T-helper 9 cell (primary cell): Measurements from ENCODE around the gene SCP2D1.
"Not testable (repeated sequence)": the region's sequence is repeated elsewhere in the genome, so short reads cannot be mapped to it uniquely, and the experiment has no call there.

ENCODE experiments used
- DNase-seq: peaks from one replicate; pipeline ENCODE4 v3.0.0-alpha.2; 2020
- total RNA-seq, 2 donors: gene quantifications; one replicate each; lab custom pipeline; 2026; lab: John Stamatoyannopoulos, UW

Gene SCP2D1
- total RNA-seq, result 0 reads per million in 2 donors

DNA sequence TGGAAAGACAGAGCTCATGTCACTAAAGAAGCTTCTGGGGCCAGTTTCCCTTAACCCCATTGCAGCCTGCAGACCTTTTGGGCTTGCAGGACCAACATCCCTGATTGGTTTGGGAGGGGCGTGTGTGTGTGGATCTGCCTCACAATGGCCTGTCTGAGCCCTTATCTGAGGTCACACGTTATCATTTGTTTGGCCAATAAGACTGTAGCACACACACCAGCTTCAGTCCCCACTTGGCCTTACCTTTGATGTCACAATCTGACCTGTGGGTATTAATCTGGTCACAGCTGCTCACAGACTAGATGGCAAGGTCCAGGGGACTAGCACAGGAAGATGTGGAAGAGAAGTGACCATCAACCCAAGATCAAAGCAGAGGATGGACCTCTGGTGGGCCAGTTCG, at the start of gene SCP2D1:
SCP2D1 (plus strand) TSS at position 301 of the 400 bp plus-strand sequence; CDS start at position 334, 33 bp downstream.
- no peak for DNase-seq

DNA sequence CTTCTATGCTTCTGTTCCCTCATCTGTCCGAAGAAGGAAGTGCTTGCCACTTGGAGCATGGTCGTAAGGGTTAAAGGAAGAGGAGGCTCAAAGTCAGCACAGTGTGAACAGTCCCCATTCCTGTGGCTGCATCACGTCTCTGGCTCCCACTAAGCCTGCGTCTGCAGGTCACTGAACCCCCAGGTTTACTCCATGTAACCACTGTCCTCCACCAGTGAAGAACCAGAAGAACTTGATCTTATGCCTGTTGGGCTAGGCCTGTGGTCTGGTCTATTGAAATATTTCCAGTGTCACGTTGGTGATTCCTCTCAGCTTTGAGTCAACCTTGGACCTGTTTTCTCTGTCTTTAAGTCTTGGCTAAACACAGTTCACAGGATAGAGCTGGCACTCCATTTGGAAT, 45.9 kb upstream of the SCP2D1 start:
- no peak for DNase-seq

GRCh38 chr20:18773566-18773965, 40.0 kb upstream of the SCP2D1 start:
- no peak for DNase-seq

DNA sequence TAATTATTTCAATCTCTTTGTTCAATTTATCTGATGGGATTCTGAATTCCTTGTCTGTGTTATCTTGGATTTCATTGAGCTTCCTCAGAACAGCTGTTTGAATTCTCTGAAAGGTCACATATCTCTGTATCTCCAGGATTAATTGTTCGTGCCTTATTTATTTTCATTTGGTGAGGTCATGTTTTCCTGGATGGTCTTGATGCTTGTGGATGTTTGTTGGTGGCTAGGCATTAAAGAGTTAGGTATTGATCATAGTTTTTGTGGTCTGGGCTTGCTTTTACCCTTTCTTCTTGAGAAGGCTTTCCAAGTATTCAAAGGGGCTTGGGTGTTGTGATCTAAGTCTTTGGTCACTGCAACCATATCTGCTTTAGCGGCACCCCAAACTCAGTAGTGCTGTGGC, 39.4 kb upstream of the SCP2D1 start:
- no peak for DNase-seq

GRCh38 chr20:18775633-18776032, 38.0 kb upstream of the SCP2D1 start:
- no peak for DNase-seq

- DNase-seq, result no peak
These were observed 34.7 kb upstream of the SCP2D1 start for GRCh38 chr20:18778690-18779392.

- DNase-seq, result no peak
These were observed 33.0 kb upstream of the SCP2D1 start for GRCh38 chr20:18780385-18781130.

DNA sequence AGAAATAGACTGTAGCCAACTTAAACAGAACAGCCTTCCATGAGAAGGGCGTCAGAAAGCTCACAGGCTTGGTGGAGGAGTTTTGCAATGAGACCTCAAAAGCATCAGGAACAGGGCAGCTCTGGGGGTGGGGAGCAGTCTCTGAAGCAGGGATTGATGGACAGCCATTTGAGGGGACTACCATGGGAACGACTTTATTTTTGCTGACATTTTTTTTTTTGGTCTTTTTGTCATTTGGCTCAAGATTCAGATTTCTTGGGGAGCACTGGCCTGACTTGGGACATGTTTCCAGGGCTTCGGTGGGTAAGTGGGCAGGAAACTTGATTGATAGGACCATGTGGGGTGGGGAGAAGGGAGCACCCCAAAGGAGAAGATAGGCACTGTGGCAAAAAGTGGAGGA, 32.1 kb upstream of the SCP2D1 start:
- no peak for DNase-seq

DNA sequence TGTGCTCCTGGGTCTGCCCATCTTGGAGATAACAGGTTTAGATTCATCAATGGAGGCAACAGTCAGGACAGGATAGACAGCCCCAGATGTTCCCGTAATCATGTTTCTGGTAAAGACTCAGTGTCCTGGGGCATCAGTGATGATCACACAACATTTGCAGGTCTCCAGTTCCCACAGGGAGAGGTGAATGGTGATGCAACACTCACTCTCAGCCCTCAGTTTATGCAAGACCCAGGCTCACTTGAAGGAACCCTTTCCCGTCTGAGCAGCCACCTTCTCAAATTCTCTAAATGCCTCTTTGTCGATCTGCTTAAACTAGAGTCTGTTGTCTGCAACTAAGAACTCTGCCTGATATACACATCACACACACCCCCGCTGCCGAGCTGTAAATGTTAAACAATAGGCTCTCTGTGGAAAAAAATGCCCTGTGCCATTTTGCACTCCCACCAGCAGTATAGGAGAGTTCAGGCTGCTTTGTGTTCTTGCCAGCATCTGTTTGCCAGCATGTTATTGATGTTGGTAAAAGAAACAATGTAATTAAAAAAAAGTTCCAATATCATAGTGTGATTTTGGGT, 30.1 kb upstream of the SCP2D1 start:
- DNase-seq, result no peak

DNA sequence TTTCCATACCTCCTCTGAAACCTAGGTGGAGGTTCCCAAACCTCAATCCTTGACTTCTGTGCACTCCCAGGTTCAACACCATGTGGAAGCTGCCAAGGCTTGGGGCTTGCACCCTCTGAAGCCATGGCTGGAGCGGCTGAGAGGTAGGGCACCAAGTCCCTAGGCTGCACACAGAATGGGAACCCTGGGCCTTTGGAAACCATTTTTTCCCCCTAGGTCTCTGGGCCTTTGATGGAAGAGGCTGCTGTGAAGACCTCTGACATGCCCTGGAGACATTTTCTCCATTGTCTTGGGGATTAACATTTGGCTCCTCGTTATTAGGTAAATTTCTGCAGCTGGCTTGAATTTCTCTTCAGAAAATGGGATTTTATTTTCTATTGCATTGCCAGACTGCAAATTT, 26.5 kb upstream of the SCP2D1 start:
- not testable (repeated sequence) for DNase-seq

DNA sequence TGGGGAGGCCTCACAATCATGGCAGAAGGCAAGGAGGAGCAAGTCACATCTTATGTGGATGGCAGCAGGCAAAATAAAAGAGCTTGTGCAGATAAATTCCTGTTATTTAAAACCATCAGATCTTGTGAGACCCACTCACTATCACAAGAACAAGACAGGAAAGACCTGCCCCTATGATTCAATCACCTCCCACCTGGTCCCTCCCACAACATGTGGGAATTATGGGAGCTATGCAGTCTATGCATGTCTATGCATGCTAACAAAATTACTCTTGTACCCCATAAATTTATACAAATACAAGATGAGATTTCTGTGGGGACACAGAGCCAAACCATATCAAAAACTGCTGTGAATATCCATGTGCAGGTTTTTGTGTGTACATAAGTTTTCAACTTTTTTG, 25.6 kb upstream of the SCP2D1 start:
- DNase-seq, result no peak

DNA sequence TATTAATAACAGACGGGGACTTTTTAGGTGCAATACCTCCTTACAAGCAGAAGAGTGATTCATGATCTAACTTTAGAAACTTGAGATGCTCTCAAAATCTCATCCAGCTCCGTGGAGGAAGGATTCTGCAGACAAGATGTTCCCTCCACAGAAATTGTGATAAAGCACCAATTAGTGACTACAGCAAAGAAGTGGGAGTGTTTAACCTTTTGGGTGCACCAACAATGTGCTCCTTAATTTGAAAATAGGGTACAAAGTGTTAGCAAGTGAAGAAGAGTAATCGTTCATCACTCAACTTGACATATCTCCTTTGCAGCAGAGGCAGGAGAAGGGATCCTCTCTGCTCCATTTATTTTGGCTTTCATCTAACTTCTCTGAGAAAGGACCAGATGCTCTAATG, 22.8 kb upstream of the SCP2D1 start:
- no peak for DNase-seq

DNA sequence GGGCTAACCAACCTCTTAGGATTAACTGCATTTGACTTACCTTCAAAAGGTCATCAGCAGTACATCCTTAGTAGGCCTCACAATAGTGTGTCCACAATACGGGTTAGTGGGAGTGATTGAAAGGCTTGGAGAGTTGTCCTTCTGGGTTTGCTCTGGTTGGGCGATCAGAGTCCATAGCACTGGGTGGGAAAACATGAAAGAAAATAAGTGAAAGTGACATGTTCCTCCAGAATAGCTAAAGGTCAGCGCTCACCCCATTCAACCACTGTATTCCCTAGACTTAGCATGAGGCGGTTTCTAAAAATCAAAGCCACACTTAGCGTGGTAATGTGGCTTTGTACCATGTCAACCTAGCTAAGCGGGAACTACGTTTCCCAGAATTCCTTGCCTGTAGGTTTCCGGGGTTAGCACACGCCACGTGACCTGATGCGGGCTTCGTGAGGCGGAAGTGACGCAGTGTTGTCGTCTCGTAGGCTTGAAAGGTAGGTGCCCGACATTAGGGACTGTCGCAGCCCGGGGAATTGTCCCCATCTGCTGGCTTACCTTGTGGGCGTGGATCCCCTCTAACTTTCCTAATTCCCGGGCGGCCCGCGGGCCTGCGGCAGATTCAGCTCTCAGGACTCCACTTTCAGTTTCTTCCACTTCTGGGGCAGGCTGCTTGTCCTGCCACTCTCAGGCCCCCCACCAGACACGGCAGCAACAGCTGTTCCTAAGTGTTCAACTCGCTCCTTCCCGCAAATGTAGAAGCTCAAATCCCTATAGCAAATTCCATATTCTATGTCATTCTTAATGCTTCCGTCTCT, 19.8 kb upstream of the SCP2D1 start:
- peak; percentile 77 for DNase-seq

- no peak for DNase-seq
These were observed 19.2 kb upstream of the SCP2D1 start for GRCh38 chr20:18794428-18794787.

DNA sequence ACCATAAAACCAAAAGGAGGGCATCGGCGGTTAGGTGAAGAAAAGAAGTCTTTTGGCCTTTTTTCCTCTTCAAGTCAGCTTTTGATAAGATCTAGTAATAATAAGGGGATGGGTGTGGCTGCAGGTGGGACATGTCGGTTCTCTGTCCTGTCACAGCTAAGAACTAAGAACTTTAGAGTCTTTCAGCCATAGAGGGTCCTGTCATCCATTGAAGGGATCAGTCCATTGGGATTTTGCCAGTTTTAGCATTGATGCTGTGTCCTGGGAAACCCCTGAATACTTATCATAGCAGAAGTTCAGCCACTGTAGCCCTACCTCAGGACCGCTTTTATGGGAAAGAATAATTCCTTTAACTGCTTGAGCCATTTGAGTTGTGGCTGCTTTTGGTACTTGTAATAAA, 18.2 kb upstream of the SCP2D1 start:
- no peak for DNase-seq

DNA sequence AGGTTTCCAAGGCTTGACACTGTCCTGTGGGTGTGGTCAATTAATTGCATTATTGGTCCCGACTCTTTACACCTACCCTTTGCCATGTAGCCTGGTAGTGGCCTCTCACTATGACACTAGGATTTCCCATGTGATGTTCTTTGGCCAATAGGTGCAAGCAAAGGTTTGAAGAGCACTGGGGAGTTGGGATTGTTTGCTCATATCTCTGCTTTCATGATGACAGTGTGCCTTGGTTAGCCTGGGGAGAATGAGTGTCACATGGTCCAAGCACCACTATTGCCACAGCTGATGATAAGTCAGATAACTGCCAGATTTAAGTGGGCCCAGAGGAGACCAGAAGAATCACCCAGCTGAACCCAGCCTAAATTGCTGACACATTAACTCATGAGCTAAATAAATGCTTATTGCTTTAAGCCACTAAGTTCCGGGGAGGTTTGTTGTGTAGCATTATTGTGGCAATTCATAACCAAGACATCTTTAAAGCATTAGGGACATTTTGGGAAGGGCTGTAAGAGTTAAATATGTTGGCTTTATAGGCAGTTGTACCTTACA, 17.2 kb upstream of the SCP2D1 start:
- no peak for DNase-seq

GRCh38 chr20:18801516-18801915, 12.1 kb upstream of the SCP2D1 start:
- no peak for DNase-seq

DNA sequence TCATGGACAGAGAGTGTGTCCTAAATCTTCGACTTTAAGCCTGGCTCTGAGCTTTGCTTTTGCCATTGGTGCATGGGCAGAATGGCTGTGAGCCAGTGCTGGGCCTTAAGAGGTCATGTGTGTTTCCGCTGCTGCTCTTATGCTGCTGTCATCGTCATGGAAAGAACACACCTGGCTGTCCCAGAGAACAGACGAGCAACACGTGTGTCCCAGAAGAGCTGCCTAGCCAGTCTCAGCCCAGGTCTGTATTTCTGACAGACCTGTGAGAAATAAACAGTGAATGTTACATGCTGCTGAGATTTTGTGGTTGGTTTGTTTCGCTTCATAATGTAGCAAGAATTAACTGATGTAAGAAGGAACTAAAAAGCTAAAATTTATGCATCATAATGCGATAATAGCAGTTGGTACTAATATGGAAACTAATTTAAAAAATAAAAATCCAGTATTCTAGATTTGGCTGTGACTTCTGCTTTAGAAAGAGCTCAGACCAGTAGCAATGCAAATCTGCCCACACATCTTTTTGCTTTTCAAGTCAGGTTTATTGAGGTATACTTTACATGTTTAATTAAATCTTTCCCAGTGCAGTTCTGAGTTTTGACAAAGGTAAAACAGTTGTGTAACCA, 11.5 kb upstream of the SCP2D1 start:
- no peak for DNase-seq

- DNase-seq, result no peak
These were observed 7.7 kb upstream of the SCP2D1 start for GRCh38 chr20:18805881-18806280.

GRCh38 chr20:18808712-18809111, 4.9 kb upstream of the SCP2D1 start:
- DNase-seq, result no peak

GRCh38 chr20:18811186-18811585, 2.4 kb upstream of the SCP2D1 start:
- no peak for DNase-seq

- DNase-seq, result no peak
These were observed 1.7 kb upstream of the SCP2D1 start for GRCh38 chr20:18811904-18812303.
